ENCODE measurements around the gene FMNL1.
"Not testable (repeated sequence)": the region's sequence is repeated elsewhere in the genome, so short reads cannot be mapped to it uniquely, and the experiment has no call there.

Gene FMNL1

DNA sequence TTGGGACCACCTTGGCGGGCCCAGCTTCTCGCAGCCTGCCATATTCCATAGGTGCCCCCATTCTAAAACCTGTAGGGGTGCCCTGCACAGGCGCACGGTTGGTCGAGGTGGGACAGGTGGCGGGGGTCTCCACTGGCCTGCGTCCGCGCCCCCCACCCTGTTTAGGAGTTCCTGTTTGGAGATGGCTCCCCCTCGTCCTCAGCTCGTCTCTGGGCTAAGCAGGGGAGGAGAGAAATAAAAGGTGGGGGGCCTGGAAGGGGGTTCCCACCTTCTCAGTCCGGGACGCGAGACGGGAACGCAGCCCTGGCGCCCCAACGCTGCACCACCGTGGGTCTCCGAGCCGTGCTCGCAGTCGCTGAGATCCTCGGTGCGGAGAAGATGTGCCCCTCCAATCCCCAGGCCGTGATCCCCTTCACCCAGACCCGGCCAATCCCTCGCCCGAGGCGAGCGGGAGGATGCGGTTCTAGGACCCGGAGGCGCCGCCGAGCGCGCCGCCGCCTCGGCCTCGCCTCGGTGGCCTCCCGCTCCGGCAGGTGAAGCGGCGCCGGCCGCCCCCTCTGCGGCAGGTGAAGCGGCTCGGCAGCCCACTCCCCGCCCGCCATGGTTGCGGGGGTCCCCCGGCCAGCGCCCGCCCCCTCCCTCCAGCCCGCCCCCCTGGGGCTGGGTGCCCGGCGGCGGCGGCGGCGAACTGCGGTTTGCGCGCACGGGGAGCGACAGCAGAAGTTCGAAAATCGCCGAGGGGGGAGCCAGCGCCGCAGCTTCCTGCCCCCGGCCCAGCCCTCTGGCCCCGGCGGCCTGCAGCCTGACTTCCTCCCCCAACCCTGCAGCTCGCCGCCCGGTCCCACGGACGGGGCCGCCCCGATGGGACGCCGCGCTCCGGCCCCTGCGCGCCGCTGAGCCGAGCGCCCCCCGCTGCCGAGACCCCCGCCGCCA is at the start of gene FMNL1:
Gene FMNL1, plus strand, starts transcription at position 805 of the 933 bp plus-strand sequence. CDS start 240 bp downstream, outside the sequence.
- H3K4me3 Mint-ChIP-seq: peak within 1 kb of the TSS; percentile 94 to 97
- H3K27ac Mint-ChIP-seq: peak within 1 kb of the TSS; percentile 92 to 96
- DNase-seq (peak; percentile 61 to 72), ATAC-seq (no peak)
- no peaks in the 10 kb centered on the region for H3K9me3 Mint-ChIP-seq
- H3K27me3 Mint-ChIP-seq: no peaks in the 10 kb centered on the region
- peaks cover 57% of the 10 kb centered on the region for H3K4me1 Mint-ChIP-seq

DNA sequence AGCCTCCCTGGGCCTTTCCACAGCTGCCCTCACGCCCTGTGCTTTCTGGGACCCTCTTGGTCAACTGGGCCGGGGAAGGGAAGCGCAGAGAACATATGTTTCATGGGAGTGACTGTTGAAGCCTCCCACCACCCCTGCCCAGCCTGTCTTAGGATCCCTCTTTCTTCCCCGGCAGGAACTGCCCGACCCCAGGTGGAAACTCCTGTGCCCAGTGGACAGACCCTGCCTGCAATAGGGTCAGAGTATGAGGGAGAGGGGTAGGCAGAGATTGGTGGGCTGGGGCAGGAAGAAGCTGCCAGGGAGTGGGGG is 49.5 kb upstream of the FMNL1 start:
- Mint-ChIP-seq H3K27ac (peak overlapping the region; percentile 93 to 94), H3K4me1 (peaks cover 43% of the 10 kb centered on the region), H3K4me3 (peak overlapping the region; percentile 84 to 88), H3K27me3 (no peaks in the 10 kb centered on the region), H3K9me3 (no peaks in the 10 kb centered on the region)
- no peak for DNase-seq
- no peak for ATAC-seq

DNA sequence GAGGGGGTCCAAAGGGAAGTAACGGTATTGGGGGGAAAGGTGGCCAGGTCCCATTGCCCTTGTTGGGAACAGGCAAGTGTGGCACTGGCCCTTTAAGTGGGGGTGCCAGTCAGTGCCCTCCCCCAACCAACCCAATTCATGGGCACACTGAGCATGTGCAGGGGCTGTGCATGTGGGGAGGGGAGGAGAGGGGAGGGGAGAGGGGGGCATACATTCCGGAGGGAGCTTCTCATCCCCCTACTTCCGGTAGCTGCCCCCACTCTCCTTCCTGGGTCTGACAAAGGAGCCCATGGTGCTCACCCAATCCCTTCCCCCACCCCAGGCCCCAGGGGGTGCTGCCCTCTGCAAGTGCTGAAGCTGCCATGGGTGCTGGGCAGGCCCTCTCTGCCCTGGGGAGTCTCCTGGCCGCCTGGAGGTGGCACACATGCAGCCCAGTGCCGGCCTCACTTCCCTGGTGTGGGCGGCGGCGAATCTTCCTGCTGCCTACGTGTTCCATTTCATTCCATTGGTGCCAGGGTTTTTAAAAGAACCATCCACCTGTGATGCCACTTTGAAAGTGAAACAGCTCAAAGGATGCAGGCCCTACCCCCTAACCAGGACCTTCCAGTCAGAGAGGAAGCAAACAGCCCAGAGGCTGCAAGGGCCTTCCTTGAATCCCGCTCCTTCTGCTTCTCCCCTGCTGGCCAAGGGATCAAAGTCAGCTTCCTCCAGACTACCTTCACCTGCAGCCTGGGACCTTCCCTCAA is 49.0 kb upstream of the FMNL1 start:
- H3K9me3 Mint-ChIP-seq: no peaks in the 10 kb centered on the region
- peak overlapping the region; percentile 93 to 94 for H3K27ac Mint-ChIP-seq
- peak; percentile 88 for ATAC-seq
- H3K27me3 Mint-ChIP-seq: no peaks in the 10 kb centered on the region
- peaks cover 43% of the 10 kb centered on the region for H3K4me1 Mint-ChIP-seq
- H3K4me3 Mint-ChIP-seq: peak overlapping the region; percentile 84 to 88
- DNase-seq: peak; percentile 54 to 74

- no peaks in the 10 kb centered on the region for H3K9me3 Mint-ChIP-seq
- peaks cover 35% of the 10 kb centered on the region for H3K4me1 Mint-ChIP-seq
- H3K27ac Mint-ChIP-seq: no peak overlapping the region
- no peak for DNase-seq
- no peak overlapping the region for H3K4me3 Mint-ChIP-seq
- H3K27me3 Mint-ChIP-seq: no peaks in the 10 kb centered on the region
- no peak for ATAC-seq
These were observed 45.9 kb upstream of the FMNL1 start for GRCh38 chr17:45175759-45176115.

- H3K27me3 Mint-ChIP-seq: no peaks in the 10 kb centered on the region
- H3K4me1 Mint-ChIP-seq: peaks cover 16% of the 10 kb centered on the region
- H3K9me3 Mint-ChIP-seq: no peaks in the 10 kb centered on the region
- DNase-seq (no peak), ATAC-seq (no peak)
- no peak overlapping the region for H3K27ac Mint-ChIP-seq
- H3K4me3 Mint-ChIP-seq: no peak overlapping the region
These were observed 44.1 kb upstream of the FMNL1 start for GRCh38 chr17:45177563-45177962.

GRCh38 chr17:45184144-45184543 is 37.5 kb upstream of the FMNL1 start:
- Mint-ChIP-seq H3K9me3 (no peaks in the 10 kb centered on the region), H3K27me3 (no peaks in the 10 kb centered on the region), H3K27ac (no peak overlapping the region), H3K4me1 (no peaks in the 10 kb centered on the region), H3K4me3 (no peak overlapping the region)
- ATAC-seq (no peak), DNase-seq (no peak)

- no peak overlapping the region for H3K27ac Mint-ChIP-seq
- no peak overlapping the region for H3K4me3 Mint-ChIP-seq
- ATAC-seq: no peak
- H3K27me3 Mint-ChIP-seq: no peaks in the 10 kb centered on the region
- H3K9me3 Mint-ChIP-seq: no peaks in the 10 kb centered on the region
- DNase-seq: no peak
- no peaks in the 10 kb centered on the region for H3K4me1 Mint-ChIP-seq
These were observed 34.8 kb upstream of the FMNL1 start for GRCh38 chr17:45186801-45187354.

DNA sequence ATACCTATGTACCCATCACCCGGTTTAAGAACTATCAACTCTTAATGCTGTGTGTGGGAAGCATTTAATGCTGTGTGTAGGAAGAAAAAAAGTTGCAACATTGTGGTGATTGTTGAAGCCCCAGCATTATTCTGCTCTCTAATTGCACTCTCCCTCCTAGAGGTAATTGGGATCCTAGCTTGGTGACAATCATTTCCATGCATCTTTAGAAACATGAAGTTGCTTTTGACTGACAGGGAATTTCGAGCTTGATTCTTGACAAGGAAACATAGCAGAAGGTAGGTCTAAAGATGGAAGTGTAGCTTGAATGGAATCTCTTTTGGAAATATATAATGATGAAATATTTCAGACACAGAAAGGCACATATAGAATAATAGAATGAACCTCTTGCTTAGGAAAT is 32.7 kb upstream of the FMNL1 start:
- Mint-ChIP-seq H3K9me3 (no peaks in the 10 kb centered on the region), H3K4me3 (no peak overlapping the region), H3K4me1 (no peaks in the 10 kb centered on the region), H3K27me3 (no peaks in the 10 kb centered on the region), H3K27ac (no peak overlapping the region)
- DNase-seq (no peak), ATAC-seq (no peak)

GRCh38 chr17:45190503-45191255 is 31.0 kb upstream of the FMNL1 start:
- no peak overlapping the region for H3K4me3 Mint-ChIP-seq
- H3K9me3 Mint-ChIP-seq: no peaks in the 10 kb centered on the region
- ATAC-seq (no peak), DNase-seq (no peak)
- H3K27me3 Mint-ChIP-seq: no peaks in the 10 kb centered on the region
- H3K27ac Mint-ChIP-seq: no peak overlapping the region
- H3K4me1 Mint-ChIP-seq: no peaks in the 10 kb centered on the region

- Mint-ChIP-seq H3K4me3 (no peak overlapping the region), H3K27ac (no peak overlapping the region), H3K27me3 (no peaks in the 10 kb centered on the region), H3K9me3 (no peaks in the 10 kb centered on the region), H3K4me1 (peaks cover 13% of the 10 kb centered on the region)
- DNase-seq: no peak
- ATAC-seq: no peak
These were observed 26.3 kb upstream of the FMNL1 start for GRCh38 chr17:45195424-45195823.

- H3K4me3 Mint-ChIP-seq: no peak overlapping the region
- no peaks in the 10 kb centered on the region for H3K27me3 Mint-ChIP-seq
- ATAC-seq (no peak), DNase-seq (no peak)
- H3K27ac Mint-ChIP-seq: no peak overlapping the region
- H3K9me3 Mint-ChIP-seq: no peaks in the 10 kb centered on the region
- H3K4me1 Mint-ChIP-seq: peaks cover 13% of the 10 kb centered on the region
These were observed 24.6 kb upstream of the FMNL1 start for GRCh38 chr17:45197108-45197507.

DNA sequence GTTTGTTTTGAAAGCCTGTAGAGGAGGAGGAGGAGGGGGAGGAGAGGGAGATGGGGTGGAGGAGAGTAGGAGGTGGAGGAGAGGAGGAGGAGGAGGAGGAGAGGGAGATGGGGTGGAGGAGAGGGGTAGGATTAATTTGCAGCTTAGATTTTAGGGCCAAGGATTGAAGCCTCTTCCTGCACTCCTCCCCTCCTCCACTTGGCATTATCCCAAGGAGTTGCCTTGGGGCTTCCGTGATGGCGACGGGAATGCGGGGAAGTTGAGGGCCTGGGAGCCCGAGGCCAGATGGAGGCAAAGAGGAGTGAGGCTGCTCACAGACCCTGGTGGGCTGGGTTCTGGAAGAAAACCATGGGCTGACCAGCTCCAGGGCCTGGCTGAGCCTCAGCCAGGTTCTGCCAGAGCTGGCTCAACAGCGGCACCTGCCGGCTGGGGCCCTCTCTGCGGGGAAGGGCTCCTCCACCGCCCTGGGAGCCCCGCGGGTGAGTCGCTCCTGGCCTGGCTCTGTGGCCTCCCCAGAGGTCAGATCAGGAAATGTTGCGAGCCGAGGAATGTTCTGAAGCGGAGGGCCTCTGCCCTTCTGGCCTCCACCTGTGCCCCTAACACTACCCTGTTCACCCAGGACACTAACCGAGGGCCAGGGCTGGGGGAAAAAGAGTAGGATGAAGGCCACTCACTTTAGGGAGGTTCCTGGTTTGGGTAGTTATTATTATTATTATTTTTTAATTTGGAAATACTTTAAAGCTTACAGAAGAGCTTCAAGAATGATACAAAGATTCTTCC is 23.9 kb upstream of the FMNL1 start:
- ATAC-seq: peak; percentile 100
- H3K27me3 Mint-ChIP-seq: no peaks in the 10 kb centered on the region
- peak overlapping the region in 1 of 2 donors; percentile 19 for H3K27ac Mint-ChIP-seq
- H3K4me3 Mint-ChIP-seq: no peak overlapping the region
- DNase-seq: peak; percentile 90 to 93
- no peaks in the 10 kb centered on the region for H3K9me3 Mint-ChIP-seq
- peaks cover 13% of the 10 kb centered on the region for H3K4me1 Mint-ChIP-seq

GRCh38 chr17:45200701-45201100 is 21.0 kb upstream of the FMNL1 start:
- Mint-ChIP-seq H3K27ac (no peak overlapping the region), H3K4me3 (no peak overlapping the region), H3K4me1 (peaks cover 13% of the 10 kb centered on the region), H3K27me3 (no peaks in the 10 kb centered on the region), H3K9me3 (no peaks in the 10 kb centered on the region)
- DNase-seq: no peak
- ATAC-seq: no peak

GRCh38 chr17:45201457-45201856 is 20.2 kb upstream of the FMNL1 start:
- DNase-seq: no peak
- peaks cover 13% of the 10 kb centered on the region for H3K4me1 Mint-ChIP-seq
- no peak for ATAC-seq
- no peaks in the 10 kb centered on the region for H3K27me3 Mint-ChIP-seq
- H3K27ac Mint-ChIP-seq: no peak overlapping the region
- H3K9me3 Mint-ChIP-seq: no peaks in the 10 kb centered on the region
- no peak overlapping the region for H3K4me3 Mint-ChIP-seq

GRCh38 chr17:45201880-45202279 is 19.8 kb upstream of the FMNL1 start:
- not testable (repeated sequence) for ATAC-seq

More at GRCh38 chr17:45201880-45202279, 19.8 kb upstream of the FMNL1 start:
- H3K27me3 Mint-ChIP-seq, H3K9me3 Mint-ChIP-seq, H3K4me3 Mint-ChIP-seq, DNase-seq, H3K27ac Mint-ChIP-seq: not testable (repeated sequence)
- peaks cover 13% of the 10 kb centered on the region for H3K4me1 Mint-ChIP-seq

Measured in stimulated activated naive CD8-positive, alpha-beta T cell treated with anti-CD3 and anti-CD28 coated beads, Interleukin-15, amount 100 ng/mL, for 72 hours (primary cell).